ENCODE data around the gene ZBTB8OS. TPM values are rescaled to one million over a fixed set of nuclear protein-coding genes. Genes with fewer than 3 reads are reported as not detected.
A peak's percentile ranks its signal among the peaks of the same experiment; 100 is the strongest.

ZBTB8OS gene
- polyA plus RNA-seq, 3 donors: 40.2 to 85.6 (median 83.3) TPM

GRCh38 chr1:32612189-32612881 lies 38.0 kb downstream of the ZBTB8OS start:
- Histone ChIP-seq H3K36me3 (replicated peaks in 1 of 2; ENCODE audit: control insufficient read depth in 1 of 2, insufficient read depth in 2 of 2, low read length in 2 of 2) (no peaks in the 10 kb centered on the region), H2AFZ (ENCODE audit: insufficient read depth, low read depth, low read length, poor library complexity, severe bottlenecking) (peak overlapping the region; percentile 72), H3K27ac (ENCODE audit: low read depth in 1 of 2, low read length in 2 of 2) (peak overlapping the region in 1 of 2 donors; percentile 26), H3K27me3 (ENCODE audit: control insufficient read depth in 2 of 2, insufficient read depth in 2 of 2, low read length in 2 of 2) (no peaks in the 10 kb centered on the region), H4K20me1 (ENCODE audit: insufficient read depth, low read length) (no peaks in the 10 kb centered on the region), H3K4me3 (replicated peaks in 1 of 3; ENCODE audit: low read depth in 2 of 3, low read length in 3 of 3) (peak overlapping the region; percentile 43 to 76 (median 46)), H3K4me1 (ENCODE audit: control insufficient read depth in 1 of 2, insufficient read depth in 2 of 2, low read length in 2 of 2) (peaks cover 13 to 14% of the 10 kb centered on the region in 2 donors), H3K9me3 (replicated peaks in 1 of 2; ENCODE audit: control insufficient read depth in 1 of 2, insufficient read depth in 1 of 2, low read length in 2 of 2) (no peaks in the 10 kb centered on the region), H3K9ac (ENCODE audit: insufficient read depth, low read length, poor library complexity, severe bottlenecking) (peak overlapping the region; percentile 47), H3K79me2 (ENCODE audit: insufficient read depth, low read length) (no peaks in the 10 kb centered on the region), H3K4me2 (replicated peaks; ENCODE audit: extremely low read depth, low read length, poor library complexity, severe bottlenecking) (peak overlapping the region; percentile 73)
- intact Hi-C loops (cut with micrococcal nuclease): no loop called here
- H3K36me3 Mint-ChIP-seq: peaks cover 0 to 2% of the 10 kb centered on the region in 2 donors
- 2% methylated on average over 26 of the region's 35 CpGs for WGBS (ENCODE audit: insufficient coverage)
- peaks cover 0 to 2% (median 0%) of the 10 kb centered on the region in 7 donors for H3K9me3 Mint-ChIP-seq
- peak; percentile 72 to 82 (median 80) for DNase-seq
- peak overlapping the region in 6 of 7 donors; percentile 63 to 70 (median 66) for H3K27ac Mint-ChIP-seq
- H3K4me1 Mint-ChIP-seq: peaks cover 13% of the 10 kb centered on the region
- peak; percentile 39 for TF ChIP-seq CTCF (IDR thresholded peaks at IDR 0.05)
- peak overlapping the region; percentile 70 to 89 for H3K4me3 Mint-ChIP-seq
- H3K27me3 Mint-ChIP-seq (ENCODE audit: low read depth in 3 of 3): peaks cover 1 to 6% (median 4%) of the 10 kb centered on the region in 3 donors

- no peaks in the 10 kb centered on the region for H3K9me3 ChIP-seq (replicated peaks in 1 of 2; ENCODE audit: control insufficient read depth in 1 of 2, insufficient read depth in 1 of 2, low read length in 2 of 2)
- no peak for DNase-seq
- peak overlapping the region; percentile 70 to 89 for H3K4me3 Mint-ChIP-seq
- peak overlapping the region; percentile 43 to 76 (median 46) for H3K4me3 ChIP-seq (replicated peaks in 1 of 3; ENCODE audit: low read depth in 2 of 3, low read length in 3 of 3)
- no peaks in the 10 kb centered on the region for H3K36me3 ChIP-seq (replicated peaks in 1 of 2; ENCODE audit: control insufficient read depth in 1 of 2, insufficient read depth in 2 of 2, low read length in 2 of 2)
- no peaks in the 10 kb centered on the region for H4K20me1 ChIP-seq (ENCODE audit: insufficient read depth, low read length)
- peak overlapping the region; percentile 73 for H3K4me2 ChIP-seq (replicated peaks; ENCODE audit: extremely low read depth, low read length, poor library complexity, severe bottlenecking)
- peaks cover 0 to 2% of the 10 kb centered on the region in 2 donors for H3K36me3 Mint-ChIP-seq
- no peaks in the 10 kb centered on the region for H3K79me2 ChIP-seq (ENCODE audit: insufficient read depth, low read length)
- H2AFZ ChIP-seq (ENCODE audit: insufficient read depth, low read depth, low read length, poor library complexity, severe bottlenecking): peak overlapping the region; percentile 72
- peak overlapping the region; percentile 47 for H3K9ac ChIP-seq (ENCODE audit: insufficient read depth, low read length, poor library complexity, severe bottlenecking)
- no CpG with 5 or more reads among the region's 12 CpGs for WGBS (ENCODE audit: insufficient coverage)
- TF ChIP-seq CTCF (IDR thresholded peaks at IDR 0.05): no peak
- peaks cover 1 to 6% (median 4%) of the 10 kb centered on the region in 3 donors for H3K27me3 Mint-ChIP-seq (ENCODE audit: low read depth in 3 of 3)
- H3K9me3 Mint-ChIP-seq: peaks cover 0 to 2% (median 0%) of the 10 kb centered on the region in 7 donors
- H3K4me1 ChIP-seq (ENCODE audit: control insufficient read depth in 1 of 2, insufficient read depth in 2 of 2, low read length in 2 of 2): peaks cover 13 to 14% of the 10 kb centered on the region in 2 donors
- peak overlapping the region in 2 of 7 donors; percentile 63 to 68 for H3K27ac Mint-ChIP-seq
- no peak overlapping the region for H3K27ac ChIP-seq (ENCODE audit: low read depth in 1 of 2, low read length in 2 of 2)
- no peaks in the 10 kb centered on the region for H3K27me3 ChIP-seq (ENCODE audit: control insufficient read depth in 2 of 2, insufficient read depth in 2 of 2, low read length in 2 of 2)
- peaks cover 13% of the 10 kb centered on the region for H3K4me1 Mint-ChIP-seq
- intact Hi-C loops (cut with micrococcal nuclease): no loop called here
Measured at GRCh38 chr1:32611859-32612188, 38.5 kb downstream of the ZBTB8OS start.

Measured in CD14-positive monocyte (primary cell).